OCI-LY3 (cell line): Measurements from ENCODE around the gene PTPN23.

Source experiments
- H2AFZ ChIP-seq: fragments of 200-600, 300-600 bp; shearing (Covaris generic); 2 replicates; pipeline ENCODE4 v1.6.0; 2014; ENCODE audit warnings: antibody characterized with exemption, low read depth, low read length
- H3K27ac ChIP-seq: fragments of 200-600, 300-600 bp; sonication (generic); 2 replicates; pipeline ENCODE4 v1.5.1; 2014; ENCODE audit warnings: mild to moderate bottlenecking, low read length, moderate library complexity, mixed read lengths
- H3K27me3 ChIP-seq: fragments of 200-600, 300-600 bp; sonication (generic); 2 replicates; pipeline ENCODE4 v1.6.1; 2014; ENCODE audit warnings: low read depth, low read length, mixed read lengths
- H3K36me3 ChIP-seq: fragments of 200-600, 300-600 bp; sonication (generic); replicated peaks from 2 replicates; pipeline ENCODE3; 2014; ENCODE audit warnings: low read depth, low read length, mixed read lengths
- H3K4me1 ChIP-seq: fragments of 300-600, 200-600 bp; sonication (generic); 2 replicates; pipeline ENCODE4 v1.6.1; 2014; ENCODE audit warnings: low read length, mixed read lengths
- H3K4me2 ChIP-seq: fragments of 200-600, 300-600 bp; sonication (generic); 2 replicates; pipeline ENCODE4 v1.6.1; 2014; ENCODE audit warnings: low read length, mixed read lengths
- H3K4me3 ChIP-seq: fragments of 300-600, 200-600 bp; sonication (generic); 2 replicates; pipeline ENCODE4 v1.5.1; 2014; ENCODE audit warnings: antibody characterized with exemption, mild to moderate bottlenecking, low read length, moderate library complexity
- H3K79me2 ChIP-seq: fragments of 300-600, 200-600 bp; shearing (Covaris generic); 2 replicates; pipeline ENCODE4 v1.6.1; 2014; ENCODE audit warnings: mild to moderate bottlenecking, low read length, mixed read lengths
- H3K9ac ChIP-seq: fragments of 300-600, 200-600 bp; shearing (Covaris generic); 2 replicates; pipeline ENCODE4 v1.6.0; 2014; ENCODE audit warnings: mild to moderate bottlenecking, low read length, moderate library complexity
- H3K9me3 ChIP-seq: fragments of 200-600, 300-600 bp; shearing (Covaris generic); 2 replicates; pipeline ENCODE4 v1.6.1; 2014; ENCODE audit warnings: low read length, mixed read lengths; ENCODE audit not compliant: insufficient read depth
- H4K20me1 ChIP-seq: fragments of 200-600, 300-600 bp; sonication (generic); 2 replicates; pipeline ENCODE4 v1.6.1; 2016; ENCODE audit warnings: low read length, mixed read lengths; ENCODE audit not compliant: insufficient read depth
- EZH2phosphoT487 ChIP-seq: fragments of 200-600 bp; shearing (Covaris generic); IDR thresholded peaks from 2 replicates; pipeline ENCODE4 v1.6.1; 2018; ENCODE audit warnings: antibody characterized with exemption, mixed run types, low read depth
- TF ChIP-seq, protein P1 (sequence below): fragments of 200-600, 300-600 bp; sonication (generic); IDR thresholded peaks from 2 replicates; pipeline ENCODE4 v1.5.1; 2014; ENCODE audit warnings: antibody characterized with exemption, low read length, low read depth

PTPN23 gene

DNA sequence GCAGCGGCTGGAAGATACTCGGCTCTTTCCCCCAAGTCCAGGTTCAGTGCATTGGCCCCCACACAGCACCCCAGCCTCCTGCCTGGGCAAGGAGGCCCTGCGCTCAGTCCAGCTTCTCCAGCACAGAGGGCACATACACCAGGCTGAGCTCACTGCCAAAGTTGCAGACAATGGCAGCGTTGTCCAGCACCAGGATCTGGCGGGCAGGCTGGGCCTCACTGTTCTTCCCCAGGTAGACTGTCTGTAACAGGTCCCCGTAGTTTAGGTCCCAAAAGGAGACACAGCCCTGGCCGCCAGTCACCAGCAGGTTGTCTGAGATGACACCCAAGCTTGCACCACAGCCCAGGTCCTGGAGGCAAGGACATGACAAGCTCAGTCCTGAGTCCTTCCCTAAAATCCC, 32.9 kb downstream of the PTPN23 start:
- no peak overlapping the region for H3K4me2 ChIP-seq
- H3K4me3 ChIP-seq: no peak overlapping the region
- no peak overlapping the region for H2AFZ ChIP-seq
- H3K27ac ChIP-seq: no peak overlapping the region
- TF ChIP-seq, protein P1, sequence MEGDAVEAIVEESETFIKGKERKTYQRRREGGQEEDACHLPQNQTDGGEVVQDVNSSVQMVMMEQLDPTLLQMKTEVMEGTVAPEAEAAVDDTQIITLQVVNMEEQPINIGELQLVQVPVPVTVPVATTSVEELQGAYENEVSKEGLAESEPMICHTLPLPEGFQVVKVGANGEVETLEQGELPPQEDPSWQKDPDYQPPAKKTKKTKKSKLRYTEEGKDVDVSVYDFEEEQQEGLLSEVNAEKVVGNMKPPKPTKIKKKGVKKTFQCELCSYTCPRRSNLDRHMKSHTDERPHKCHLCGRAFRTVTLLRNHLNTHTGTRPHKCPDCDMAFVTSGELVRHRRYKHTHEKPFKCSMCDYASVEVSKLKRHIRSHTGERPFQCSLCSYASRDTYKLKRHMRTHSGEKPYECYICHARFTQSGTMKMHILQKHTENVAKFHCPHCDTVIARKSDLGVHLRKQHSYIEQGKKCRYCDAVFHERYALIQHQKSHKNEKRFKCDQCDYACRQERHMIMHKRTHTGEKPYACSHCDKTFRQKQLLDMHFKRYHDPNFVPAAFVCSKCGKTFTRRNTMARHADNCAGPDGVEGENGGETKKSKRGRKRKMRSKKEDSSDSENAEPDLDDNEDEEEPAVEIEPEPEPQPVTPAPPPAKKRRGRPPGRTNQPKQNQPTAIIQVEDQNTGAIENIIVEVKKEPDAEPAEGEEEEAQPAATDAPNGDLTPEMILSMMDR: no peak
- TF ChIP-seq EZH2phosphoT487: no peak
- H3K79me2 ChIP-seq: no peaks in the 10 kb centered on the region
- H3K4me1 ChIP-seq: no peaks in the 10 kb centered on the region
- peaks cover 65% of the 10 kb centered on the region for H3K36me3 ChIP-seq
- no peaks in the 10 kb centered on the region for H3K27me3 ChIP-seq
- peaks cover 3% of the 10 kb centered on the region; the same call in 1 of the 2 replicates for H4K20me1 ChIP-seq
- H3K9ac ChIP-seq: no peak overlapping the region
- no peaks in the 10 kb centered on the region for H3K9me3 ChIP-seq

DNA sequence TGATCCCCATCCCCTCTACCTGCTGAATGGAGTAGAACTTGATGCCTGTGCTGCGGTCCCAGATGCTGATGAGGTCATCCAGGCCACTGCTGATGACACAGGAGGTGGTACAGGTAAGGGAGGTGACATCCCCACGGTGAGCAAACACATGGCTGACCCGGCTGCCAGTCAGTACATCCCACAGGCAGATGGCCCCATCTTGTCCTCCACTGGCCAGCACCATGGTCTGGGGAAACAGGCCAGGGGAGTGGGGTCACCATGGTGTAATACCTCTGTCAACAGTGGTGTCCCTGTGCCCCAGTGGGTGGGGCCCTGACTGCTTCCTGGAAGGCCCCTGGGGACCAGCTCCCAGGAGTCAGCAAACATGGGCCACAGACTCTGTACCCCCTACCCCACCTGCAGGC, 33.3 kb downstream of the PTPN23 start:
- TF ChIP-seq, protein P1: no peak
- Histone ChIP-seq H3K9ac (no peak overlapping the region), H3K79me2 (no peaks in the 10 kb centered on the region), H3K9me3 (no peaks in the 10 kb centered on the region), H3K4me1 (no peaks in the 10 kb centered on the region), H2AFZ (no peak overlapping the region), H3K27ac (no peak overlapping the region), H3K4me2 (no peak overlapping the region), H3K27me3 (no peaks in the 10 kb centered on the region), H3K36me3 (peaks cover 61% of the 10 kb centered on the region), H3K4me3 (no peak overlapping the region), H4K20me1 (peaks cover 3% of the 10 kb centered on the region; the same call in 1 of the 2 replicates)

DNA sequence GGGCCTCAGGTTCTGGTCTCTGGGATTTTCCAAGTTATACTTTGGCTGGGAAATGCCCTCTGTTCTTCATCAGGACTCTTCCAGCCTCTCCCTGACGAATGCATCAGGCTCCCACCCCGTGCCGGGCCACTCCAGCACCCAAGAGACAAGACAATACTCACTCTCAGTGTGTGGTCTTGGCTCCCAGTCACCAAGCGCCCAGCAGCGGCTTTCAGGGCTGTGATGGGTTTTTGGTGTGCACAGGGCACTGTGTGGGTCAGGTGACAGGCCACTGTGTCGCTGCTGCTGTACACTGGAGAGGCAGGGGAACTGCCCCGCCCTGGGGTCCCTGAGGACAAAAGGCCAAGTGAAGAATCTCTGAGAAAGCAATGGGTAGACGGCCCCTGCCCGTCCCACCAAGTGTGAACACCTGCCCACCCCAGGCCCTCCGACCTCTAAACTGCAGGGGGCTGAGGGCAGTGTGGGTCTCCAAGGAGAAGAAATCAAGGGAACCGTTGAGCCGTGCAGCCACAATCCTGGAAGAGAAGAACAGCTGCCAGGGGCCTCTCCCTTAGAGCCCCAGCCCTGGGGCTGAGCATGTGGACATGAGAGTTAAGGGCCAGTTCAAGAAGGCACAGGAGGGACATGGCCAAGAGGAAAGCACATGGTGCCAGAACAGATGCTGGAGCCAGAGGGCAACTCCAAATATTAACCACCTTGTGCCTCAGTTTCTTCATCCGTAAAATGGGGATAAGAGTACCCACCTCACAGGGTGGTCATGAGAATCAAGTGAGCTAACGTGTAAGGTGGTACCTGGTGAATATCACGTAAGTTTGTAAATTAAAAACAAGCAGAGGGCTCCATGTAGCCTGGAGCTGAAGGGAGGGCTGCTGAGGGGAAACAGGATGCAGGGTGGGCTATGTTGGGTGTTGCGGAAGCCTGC, 34.1 kb downstream of the PTPN23 start:
- TF ChIP-seq, protein P1: no peak
- no peak for TF ChIP-seq EZH2phosphoT487
- Histone ChIP-seq H3K27me3 (no peaks in the 10 kb centered on the region), H3K27ac (no peak overlapping the region), H3K9ac (no peak overlapping the region), H3K4me2 (no peak overlapping the region), H3K79me2 (no peaks in the 10 kb centered on the region), H3K9me3 (no peaks in the 10 kb centered on the region), H4K20me1 (peaks cover 3% of the 10 kb centered on the region; the same call in 1 of the 2 replicates), H3K4me3 (no peak overlapping the region), H3K36me3 (peaks cover 61% of the 10 kb centered on the region), H2AFZ (no peak overlapping the region), H3K4me1 (no peaks in the 10 kb centered on the region)

DNA sequence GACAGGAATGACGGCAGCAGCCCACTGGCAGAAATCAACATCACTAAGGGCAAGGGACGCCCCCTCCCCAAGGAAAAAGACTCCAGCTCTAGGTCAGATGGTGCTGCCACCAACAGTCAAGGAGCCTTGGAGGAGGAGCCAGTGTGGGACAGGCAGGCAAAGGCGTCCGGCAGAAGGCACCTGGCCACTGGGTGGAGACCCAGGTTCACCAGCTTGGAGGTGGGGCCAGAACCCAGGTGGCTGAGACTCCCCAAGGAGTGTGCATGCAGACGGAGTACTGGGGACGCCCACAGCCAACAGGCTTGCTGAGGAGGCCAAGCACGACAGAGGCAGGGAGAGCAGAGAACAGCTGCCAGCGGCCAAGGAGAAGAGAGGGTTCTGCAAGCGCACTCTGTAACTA, 35.2 kb downstream of the PTPN23 start:
- H3K27ac ChIP-seq: no peak overlapping the region
- no peaks in the 10 kb centered on the region for H3K4me1 ChIP-seq
- H3K4me2 ChIP-seq: no peak overlapping the region
- H4K20me1 ChIP-seq: peaks cover 3% of the 10 kb centered on the region; the same call in 1 of the 2 replicates
- H3K79me2 ChIP-seq: no peaks in the 10 kb centered on the region
- H3K9ac ChIP-seq: no peak overlapping the region
- no peak overlapping the region for H2AFZ ChIP-seq
- H3K36me3 ChIP-seq: peaks cover 66% of the 10 kb centered on the region
- H3K27me3 ChIP-seq: no peaks in the 10 kb centered on the region
- no peak for TF ChIP-seq EZH2phosphoT487
- TF ChIP-seq, protein P1: no peak
- H3K9me3 ChIP-seq: no peaks in the 10 kb centered on the region
- H3K4me3 ChIP-seq: no peak overlapping the region
